ENCODE data around the gene TMEM94. TPM values are rescaled to one million over a fixed set of nuclear protein-coding genes. Genes with fewer than 3 reads are reported as not detected.

TMEM94 gene
- total and polyA plus RNA-seq, 2 of the 13 experiments (the other 11 are each of a cell fraction or from before 2014, with no cell fraction given) = 32.6 to 134 TPM

DNA sequence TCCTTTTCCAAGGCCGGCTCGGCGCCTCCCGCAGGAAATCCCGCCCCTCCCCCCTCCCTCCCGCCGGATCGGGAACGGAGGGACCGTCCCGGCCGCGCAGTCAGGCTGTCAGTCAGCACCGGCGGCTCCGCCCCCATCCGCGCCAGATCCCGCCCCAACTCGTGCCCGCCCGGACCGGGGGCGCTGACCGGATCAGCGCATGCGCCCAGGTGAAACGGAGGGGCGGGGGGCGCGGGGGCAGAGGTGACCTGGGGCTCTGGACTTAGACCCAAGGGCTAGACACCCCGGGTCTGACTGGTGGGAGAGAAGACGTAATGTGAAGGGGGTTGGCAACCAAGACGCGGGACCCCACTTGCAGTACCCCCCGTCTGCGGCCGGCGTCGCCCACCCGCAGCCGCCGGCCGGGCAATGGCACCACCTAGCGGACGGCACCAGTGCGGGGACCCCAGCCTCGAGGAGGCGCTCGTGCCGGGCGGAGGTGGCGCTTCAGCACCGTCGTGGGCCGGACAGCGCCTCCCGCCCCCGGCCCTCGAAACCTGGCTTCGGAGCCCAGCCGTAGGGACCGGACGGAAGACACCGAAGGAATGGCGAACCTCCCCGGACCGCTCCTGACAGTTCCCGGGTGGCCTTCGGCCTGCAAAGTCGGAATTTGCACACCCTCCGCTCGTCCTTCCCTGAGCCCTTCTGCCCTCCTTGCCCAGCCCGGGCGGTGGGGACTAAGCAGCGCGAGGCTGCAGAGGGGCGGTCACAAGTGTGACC lies 59.2 kb downstream of the TMEM94 start, which contains the start of gene CASKIN2 (continued):
- TF ChIP-seq, protein P1, sequence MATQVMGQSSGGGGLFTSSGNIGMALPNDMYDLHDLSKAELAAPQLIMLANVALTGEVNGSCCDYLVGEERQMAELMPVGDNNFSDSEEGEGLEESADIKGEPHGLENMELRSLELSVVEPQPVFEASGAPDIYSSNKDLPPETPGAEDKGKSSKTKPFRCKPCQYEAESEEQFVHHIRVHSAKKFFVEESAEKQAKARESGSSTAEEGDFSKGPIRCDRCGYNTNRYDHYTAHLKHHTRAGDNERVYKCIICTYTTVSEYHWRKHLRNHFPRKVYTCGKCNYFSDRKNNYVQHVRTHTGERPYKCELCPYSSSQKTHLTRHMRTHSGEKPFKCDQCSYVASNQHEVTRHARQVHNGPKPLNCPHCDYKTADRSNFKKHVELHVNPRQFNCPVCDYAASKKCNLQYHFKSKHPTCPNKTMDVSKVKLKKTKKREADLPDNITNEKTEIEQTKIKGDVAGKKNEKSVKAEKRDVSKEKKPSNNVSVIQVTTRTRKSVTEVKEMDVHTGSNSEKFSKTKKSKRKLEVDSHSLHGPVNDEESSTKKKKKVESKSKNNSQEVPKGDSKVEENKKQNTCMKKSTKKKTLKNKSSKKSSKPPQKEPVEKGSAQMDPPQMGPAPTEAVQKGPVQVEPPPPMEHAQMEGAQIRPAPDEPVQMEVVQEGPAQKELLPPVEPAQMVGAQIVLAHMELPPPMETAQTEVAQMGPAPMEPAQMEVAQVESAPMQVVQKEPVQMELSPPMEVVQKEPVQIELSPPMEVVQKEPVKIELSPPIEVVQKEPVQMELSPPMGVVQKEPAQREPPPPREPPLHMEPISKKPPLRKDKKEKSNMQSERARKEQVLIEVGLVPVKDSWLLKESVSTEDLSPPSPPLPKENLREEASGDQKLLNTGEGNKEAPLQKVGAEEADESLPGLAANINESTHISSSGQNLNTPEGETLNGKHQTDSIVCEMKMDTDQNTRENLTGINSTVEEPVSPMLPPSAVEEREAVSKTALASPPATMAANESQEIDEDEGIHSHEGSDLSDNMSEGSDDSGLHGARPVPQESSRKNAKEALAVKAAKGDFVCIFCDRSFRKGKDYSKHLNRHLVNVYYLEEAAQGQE (IDR thresholded peaks at IDR 0.05; ENCODE audit: borderline replicate concordance in 1 of 2, low read depth in 1 of 2, low read length in 2 of 2) = peak in 1 of 2 experiments; percentile 98; a peak in 2 of 4 replicates
- TF ChIP-seq PRDM15 (CRISPR knock-in tag; IDR thresholded peaks at IDR 0.05) (peak; percentile 47), WIZ (CRISPR knock-in tag; IDR thresholded peaks at IDR 0.05) (peak; percentile 99), CHD4 (IDR thresholded peaks at IDR 0.05; ENCODE audit: borderline replicate concordance, low read length) (peak; percentile 39; the same call in 1 of the 2 replicates), TMF1 (CRISPR knock-in tag; IDR thresholded peaks at IDR 0.05; ENCODE audit: low read depth) (peak; percentile 50), KLF11 (CRISPR knock-in tag; IDR thresholded peaks at IDR 0.05) (peak; percentile 80), TEF (CRISPR knock-in tag; IDR thresholded peaks at IDR 0.05) (peak; percentile 64; the same call in 1 of the 2 replicates), ATF2 (CRISPR knock-in tag; IDR thresholded peaks at IDR 0.05) (peak; percentile 78), MIER2 (CRISPR knock-in tag; IDR thresholded peaks at IDR 0.05) (peak; percentile 99), ZSCAN29 (CRISPR knock-in tag; conservative IDR thresholded peaks at IDR 0.05) (peak; percentile 94), TCF7L2 (IDR thresholded peaks at IDR 0.05; ENCODE audit: low read depth, low read length) (no peak), TBX2 (CRISPR knock-in tag; IDR thresholded peaks at IDR 0.05; ENCODE audit: borderline replicate concordance) (peak; percentile 95), CENPX (CRISPR knock-in tag; IDR thresholded peaks at IDR 0.05) (no peak; the same call in 1 of the 2 replicates), CC2D1A (CRISPR knock-in tag; IDR thresholded peaks at IDR 0.05) (0 out of 2 replicates have a peak, but pooled peaks have one; percentile 73), ZNF30 (CRISPR knock-in tag; IDR thresholded peaks at IDR 0.05) (peak; percentile 95)
- TF ChIP-seq, protein P2, sequence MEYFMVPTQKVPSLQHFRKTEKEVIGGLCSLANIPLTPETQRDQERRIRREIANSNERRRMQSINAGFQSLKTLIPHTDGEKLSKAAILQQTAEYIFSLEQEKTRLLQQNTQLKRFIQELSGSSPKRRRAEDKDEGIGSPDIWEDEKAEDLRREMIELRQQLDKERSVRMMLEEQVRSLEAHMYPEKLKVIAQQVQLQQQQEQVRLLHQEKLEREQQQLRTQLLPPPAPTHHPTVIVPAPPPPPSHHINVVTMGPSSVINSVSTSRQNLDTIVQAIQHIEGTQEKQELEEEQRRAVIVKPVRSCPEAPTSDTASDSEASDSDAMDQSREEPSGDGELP (IDR thresholded peaks at IDR 0.05; ENCODE audit: borderline replicate concordance, low read depth) = peak; percentile 5; the same call in 1 of the 2 replicates
- TF ChIP-seq, protein P3, sequence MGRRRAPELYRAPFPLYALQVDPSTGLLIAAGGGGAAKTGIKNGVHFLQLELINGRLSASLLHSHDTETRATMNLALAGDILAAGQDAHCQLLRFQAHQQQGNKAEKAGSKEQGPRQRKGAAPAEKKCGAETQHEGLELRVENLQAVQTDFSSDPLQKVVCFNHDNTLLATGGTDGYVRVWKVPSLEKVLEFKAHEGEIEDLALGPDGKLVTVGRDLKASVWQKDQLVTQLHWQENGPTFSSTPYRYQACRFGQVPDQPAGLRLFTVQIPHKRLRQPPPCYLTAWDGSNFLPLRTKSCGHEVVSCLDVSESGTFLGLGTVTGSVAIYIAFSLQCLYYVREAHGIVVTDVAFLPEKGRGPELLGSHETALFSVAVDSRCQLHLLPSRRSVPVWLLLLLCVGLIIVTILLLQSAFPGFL (CRISPR knock-in tag; IDR thresholded peaks at IDR 0.05) = peak; percentile 95

All from HepG2 (cell line).